Measurements from ENCODE around the gene TCEANC.

DNA sequence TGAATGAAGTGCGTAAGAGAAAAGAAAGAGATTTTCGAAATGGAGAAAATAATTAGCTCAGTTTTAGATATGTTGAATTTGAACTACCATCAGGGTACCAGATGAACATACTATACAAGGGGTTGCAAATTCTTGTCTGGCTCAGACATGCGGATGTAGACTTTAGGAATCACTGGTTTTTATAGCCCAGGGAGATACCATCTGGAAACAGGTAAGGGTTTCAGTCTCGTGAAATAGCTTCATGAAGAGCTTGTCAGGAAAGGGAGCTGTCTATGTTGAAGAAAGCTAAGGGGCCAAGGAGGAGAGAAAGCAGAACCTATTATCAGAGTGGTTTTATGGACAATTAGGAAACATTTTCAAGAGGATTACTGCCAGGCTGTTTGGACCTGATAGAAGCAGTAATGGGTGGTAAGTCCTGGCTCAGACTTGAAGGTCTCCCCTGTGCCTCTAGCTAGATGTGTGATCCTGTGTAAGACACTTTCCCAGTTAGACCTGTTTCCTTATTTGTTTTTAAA is 42.7 kb downstream of the TCEANC start:
- TF ChIP-seq CTCF (IDR thresholded peaks at IDR 0.05; ENCODE audit: poor library complexity) (no peak), EZH2 (IDR thresholded peaks at IDR 0.05; ENCODE audit: borderline replicate concordance) (no peak)
